Adrenal gland (tissue), 12 donors: ENCODE measurements around the gene NOVA2. TPM values are rescaled to one million over a fixed set of nuclear protein-coding genes. Genes with fewer than 3 reads are reported as not detected.

ENCODE experiments used
- DNase-seq, 7 donors: peaks; one replicate each; pipeline ENCODE4 v3.0.0-alpha.2; 2019 to 2020
- H3K27ac ChIP-seq, 5 donors: fragments of 200-600 bp; sonication (generic) in 4 of 5; 1 replicate in 3 of 5; 2 replicates in 2 of 5; pipeline versions ENCODE4 v1.5.1 to v1.8.0; 2016 to 2020; ENCODE audit warnings: mild to moderate bottlenecking in 1 of 5
- H3K27me3 ChIP-seq: fragments of 200-600 bp; 2 replicates; pipeline ENCODE4 v1.8.0; 2021
- H3K36me3 ChIP-seq, 2 donors: fragments of 200-600 bp; replicated peaks in 1 of 2; 1 replicate in 1 of 2; 2 replicates in 1 of 2; pipeline versions ENCODE4 v1.5.1 to v1.8.0; 2018 to 2022
- H3K4me1 ChIP-seq, 2 donors: fragments of 200-600 bp; replicated peaks in 1 of 2; 1 replicate in 1 of 2; 2 replicates in 1 of 2; pipeline versions ENCODE4 v1.5.1 to v1.8.0; 2018 to 2021
- H3K4me3 ChIP-seq, 4 donors: fragments of 200-600 bp; sonication (generic) in 3 of 4; one replicate each; pipeline ENCODE4 v1.5.1; 2016 to 2018
- H3K9me3 ChIP-seq, 3 donors: fragments of 200-600 bp; sonication (generic) in 1 of 3; replicated peaks in 1 of 3; 1 replicate in 2 of 3; 2 replicates in 1 of 3; pipeline versions ENCODE4 v1.5.1 to v1.8.0; 2016 to 2021
- CTCF ChIP-seq, 6 experiments: fragments of 450-650 bp in 4 of 6; fragments of 200-600 bp in 2 of 6; sonication (generic) in 1 of 6; IDR thresholded peaks; 1 replicate in 5 of 6; 2 replicates in 1 of 6; pipeline versions ENCODE4 v1.5.1 to v1.8.0; 2016 to 2021; ENCODE audit warnings: antibody characterized with exemption in 6 of 6, mild to moderate bottlenecking in 2 of 6, moderate library complexity in 1 of 6
- POLR2A ChIP-seq, 2 donors: fragments of 450-650 bp; IDR thresholded peaks; one replicate each; pipeline ENCODE4 v1.6.1; 2017; ENCODE audit warnings: antibody characterized with exemption in 2 of 2, mild to moderate bottlenecking in 2 of 2, moderate library complexity in 1 of 2
- WGBS, 4 donors: extraction: QIAGEN DNeasy Blood & Tissue Kit in 2 of 4; methylation state at CpG; one replicate each; pipeline versions ENCODE4 v1.1.5 to v1.1.7; 2013 to 2017; 5-methylcytosine and 5-hydroxymethylcytosine counted together
- intact Hi-C, 2 donors: fragments of 100-400 bp; cut with DNase I; formaldehyde crosslinking; loops; one replicate each; pipeline versions ENCODE4 v1.14.1 to v1.15.0; 2022 to 2023
- microRNA counts, 2 donors: library from miRNA; unstranded; fragments of <30 nt; microRNA quantifications; one replicate each; lab custom pipeline; 2016
- microRNA-seq, 3 donors: library from miRNA; unstranded; fragments of <30 nt; microRNA quantifications; one replicate each; pipeline ENCODE4, GENCODE V29; 2017 to 2020
- polyA plus RNA-seq, 3 donors: library from polyadenylated mRNA; stranded (reverse); fragments of 200-250 nt in 2 of 3; fragments of 350-450 nt in 1 of 3; fragmentation: Illumina TruSeq in 1 of 3; extraction: RNeasy Lipid Tissue Mini Kit (QIAGEN cat#74804) in 1 of 3; gene quantifications; one replicate each; pipeline ENCODE4 v1.2.3, GENCODE V29; 2013 to 2014
- small RNA-seq, 2 donors: library from RNA; depleted of rRNA; stranded (forward); fragments of <200 nt; gene quantifications; one replicate each; pipeline ENCODE3, GENCODE V24; 2016
- total RNA-seq, 9 donors: library from RNA; depleted of rRNA in 4 of 9; stranded (reverse); fragments of >200 nt in 4 of 9; fragments of 120-200 nt in 1 of 9; fragmentation: NEBNext Ultra II Directional in 1 of 9; extraction: Animal tissue kit (Norgen Biotek cat#: 25700) in 1 of 9; gene quantifications; one replicate each; pipeline versions ENCODE4 v1.1.0 to v1.2.4, GENCODE V29; 2013 to 2023
- donor health status: healthy with polysubstance abuse.
- donor health status: Bipolar disorder and iron deficiency.
- donor health status: DM: yes; HTN: yes; CAD: no.
- donor health status: DM: no; HTN: no; CAD: no.
- donor health status: DM: no; HTN: no; CAD: no.
- donor health status: DM: yes; HTN: yes; CAD: no.

The NOVA2 gene
- total and polyA plus RNA-seq, 12 donors, result 0.54 to 10.8 (median 2.4) TPM

- intact Hi-C loops, result no loop called here
Observed at GRCh38 chr19:45885556-45886426, 87.9 kb downstream of the NOVA2 start, which contains the start of gene IRF2BP1. IRF2BP1 (minus strand) TSS chr19:45886141; CDS start chr19:45885774, 367 bp downstream.

GRCh38 chr19:45884682-45885555, 88.7 kb downstream of the NOVA2 start:
- no peaks in the 10 kb centered on the region for H3K27me3 ChIP-seq
- DNase-seq, result peak in 2 of 7 donors; percentile 47 to 52
- H3K36me3 ChIP-seq, result peaks cover 0 to 11% of the 10 kb centered on the region in 2 donors
- WGBS, 4 donors, result 59 to 86% (median 70%) methylated on average over 33 to 72 of the region's 72 CpGs
- H3K9me3 ChIP-seq, result no peaks in the 10 kb centered on the region
- intact Hi-C loops, result loop anchor here in 1 of 2 donors (5.0 kb wide), 1 partner anchor 68 kb away; the partner anchor contains the start of gene RSPH6A
- peak overlapping the region in 3 of 4 donors; percentile 48 to 81 (median 78) for H3K4me3 ChIP-seq
- peak overlapping the region in 4 of 5 donors; percentile 88 to 92 (median 90) for H3K27ac ChIP-seq
- peaks cover 4 to 41% of the 10 kb centered on the region in 2 donors for H3K4me1 ChIP-seq
- TF ChIP-seq POLR2A (IDR thresholded peaks at IDR 0.05) (no peak), CTCF (IDR thresholded peaks at IDR 0.05) (no peak)

More at GRCh38 chr19:45885556-45886426, 87.9 kb downstream of the NOVA2 start, which contains the start of gene IRF2BP1:
- peak within 1 kb of the TSS in 3 of 4 donors; percentile 53 to 81 (median 78) for H3K4me3 ChIP-seq
- H3K27me3 ChIP-seq, result no peaks in the 10 kb centered on the region
- 0 to 1% (median 0%) methylated on average over 21 to 107 of the region's 107 CpGs for WGBS, 4 donors
- H3K4me1 ChIP-seq, result peaks cover 4 to 41% of the 10 kb centered on the region in 2 donors
- H3K9me3 ChIP-seq, result no peaks in the 10 kb centered on the region
- H3K27ac ChIP-seq, result peak within 1 kb of the TSS; percentile 64 to 92 (median 88)
- TF ChIP-seq CTCF (IDR thresholded peaks at IDR 0.05), result no peak
- TF ChIP-seq POLR2A (IDR thresholded peaks at IDR 0.05), result peak; percentile 69 to 90
- H3K36me3 ChIP-seq, result peaks cover 0 to 15% of the 10 kb centered on the region in 2 donors
- DNase-seq, result peak; percentile 93 to 96 (median 95)

- intact Hi-C loops, result loop anchor here in 1 of 2 donors (5.0 kb wide), 1 partner anchor 67 kb away; the partner anchor contains the start of gene RSPH6A
- H3K27ac ChIP-seq, result no peak overlapping the region
Observed at GRCh38 chr19:45883881-45884681, 89.6 kb downstream of the NOVA2 start.

More at GRCh38 chr19:45883881-45884681, 89.6 kb downstream of the NOVA2 start:
- Histone ChIP-seq H3K4me1 (peaks cover 4 to 41% of the 10 kb centered on the region in 2 donors), H3K27me3 (no peaks in the 10 kb centered on the region), H3K36me3 (peaks cover 0 to 9% of the 10 kb centered on the region in 2 donors), H3K9me3 (no peaks in the 10 kb centered on the region), H3K4me3 (no peak overlapping the region)
- DNase-seq, result peak in 1 of 7 donors; percentile 43
- WGBS, 4 donors, result 73 to 86% (median 83%) methylated on average over 5 to 57 of the region's 57 CpGs
- no peak for TF ChIP-seq POLR2A (IDR thresholded peaks at IDR 0.05)

MicroRNAs within 50 kb of the gene (microRNA counts, 767-probe panel; counts per million panel counts)
- microRNA hsa-miR-769-3p (lab: Ali Mortazavi, UCI), result 0 counts per million in 2 donors
- 0 to 2,137 counts per million in 2 donors for microRNA hsa-miR-769-5p (lab: Ali Mortazavi, UCI)

Small RNAs within 50 kb of the gene (microRNA-seq; reads per million reads assigned to microRNA genes)
- 80.9 to 176 (median 111) reads per million in 3 donors for gene MIR769

Small RNAs within 50 kb of the gene (small RNA-seq; reads per million reads assigned to genes)
- 87.3 to 105 reads per million in 2 donors for gene MIR769

Other genes starting within 250 kb of the NOVA2 start
- gene FBXO46, start 243.0 kb downstream of the NOVA2 start, total RNA-seq, result 10 to 100 TPM in 7 of 9 donors, 1 to 10 TPM in 2; 5.2 to 25.6 (median 11.6) TPM
- 10 to 100 TPM in 1 of 3 donors, 1 to 10 TPM in 2; 3.2 to 19.5 (median 9.1) TPM for gene FBXO46, start 243.0 kb downstream of the NOVA2 start, polyA plus RNA-seq
- under 1 TPM in 1 of 9 donors, not detected in 8; 0.06 TPM for gene MEIOSIN, start 240.4 kb downstream of the NOVA2 start, total RNA-seq
- under 1 TPM in 2 of 3 donors, not detected in 1; 0.03 to 0.05 TPM for gene MEIOSIN, start 240.4 kb downstream of the NOVA2 start, polyA plus RNA-seq
- gene SIX5, start 204.6 kb downstream of the NOVA2 start, total RNA-seq, result 10 to 100 TPM in 8 of 9 donors, 1 to 10 TPM in 1; 7.5 to 67.6 (median 24.4) TPM
- 10 to 100 TPM in 2 of 3 donors, 1 to 10 TPM in 1; 6.2 to 69.1 (median 32.9) TPM for gene SIX5, start 204.6 kb downstream of the NOVA2 start, polyA plus RNA-seq
- 100 to 1,000 TPM in 6 of 9 donors, 10 to 100 TPM in 3; 89.1 to 197 (median 121) TPM for gene DMPK, start 191.4 kb downstream of the NOVA2 start, total RNA-seq
- gene DMPK, start 191.4 kb downstream of the NOVA2 start, polyA plus RNA-seq, result 100 to 1,000 TPM in 2 of 3 donors, 10 to 100 TPM in 1; 76.8 to 748 (median 185) TPM
- gene DMWD, start 181.0 kb downstream of the NOVA2 start, total RNA-seq, result 10 to 100 TPM; 13.2 to 59.5 (median 35.5) TPM
- gene DMWD, start 181.0 kb downstream of the NOVA2 start, polyA plus RNA-seq, result 10 to 100 TPM; 14.2 to 91.5 (median 16.7) TPM
- under 1 TPM in 3 of 9 donors, not detected in 6; 0.06 to 0.17 (median 0.14) TPM for gene RSPH6A, start 158.6 kb downstream of the NOVA2 start, total RNA-seq
- under 1 TPM in 1 of 3 donors, not detected in 2; 0.24 TPM for gene RSPH6A, start 158.6 kb downstream of the NOVA2 start, polyA plus RNA-seq
- 10 to 100 TPM; 32.2 to 64.8 (median 46.5) TPM for gene SYMPK, start 110.7 kb downstream of the NOVA2 start, total RNA-seq
- gene SYMPK, start 110.7 kb downstream of the NOVA2 start, polyA plus RNA-seq, result 100 to 1,000 TPM in 2 of 3 donors, 10 to 100 TPM in 1; 44.5 to 313 (median 127) TPM
- under 1 TPM in 1 of 9 donors, not detected in 8; 0.94 TPM for gene FOXA3, start 109.5 kb downstream of the NOVA2 start, total RNA-seq
- gene FOXA3, start 109.5 kb downstream of the NOVA2 start, polyA plus RNA-seq, result under 1 TPM in 1 of 3 donors, not detected in 2; 0.03 TPM
- gene IRF2BP1, start 87.7 kb downstream of the NOVA2 start, total RNA-seq, result 10 to 100 TPM; 18.3 to 57.0 (median 37.6) TPM
- gene IRF2BP1, start 87.7 kb downstream of the NOVA2 start, polyA plus RNA-seq, result 10 to 100 TPM in 2 of 3 donors, 1 to 10 TPM in 1; 3.8 to 23.0 (median 18.3) TPM
- gene MYPOP, start 71.3 kb downstream of the NOVA2 start, total RNA-seq, result 10 to 100 TPM in 1 of 9 donors, 1 to 10 TPM in 8; 2.1 to 14.3 (median 7.2) TPM
- 10 to 100 TPM in 1 of 3 donors, 1 to 10 TPM in 2; 5.4 to 10.1 (median 6.6) TPM for gene MYPOP, start 71.3 kb downstream of the NOVA2 start, polyA plus RNA-seq
- not detected for gene NANOS2, start 59.1 kb downstream of the NOVA2 start, total RNA-seq
- gene NANOS2, start 59.1 kb downstream of the NOVA2 start, polyA plus RNA-seq, result not detected
- gene CCDC61, start 21.6 kb upstream of the NOVA2 start, total RNA-seq, result 10 to 100 TPM in 6 of 9 donors, 1 to 10 TPM in 3; 3.3 to 29.6 (median 14.0) TPM
- gene CCDC61, start 21.6 kb upstream of the NOVA2 start, polyA plus RNA-seq, result 10 to 100 TPM in 2 of 3 donors, 1 to 10 TPM in 1; 2.8 to 45.9 (median 24.3) TPM
- gene PGLYRP1, start 49.2 kb upstream of the NOVA2 start, total RNA-seq, result under 1 TPM in 1 of 9 donors, not detected in 8; 0.17 TPM
- gene PGLYRP1, start 49.2 kb upstream of the NOVA2 start, polyA plus RNA-seq, result under 1 TPM in 1 of 3 donors, not detected in 2; 0.17 TPM
- under 1 TPM in 3 of 9 donors, not detected in 6; 0.11 to 0.44 (median 0.34) TPM for gene IGFL4, start 67.1 kb upstream of the NOVA2 start, total RNA-seq
- gene IGFL4, start 67.1 kb upstream of the NOVA2 start, polyA plus RNA-seq, result 1 to 10 TPM in 1 of 3 donors, under 1 TPM in 2; 0.20 to 1.7 (median 0.24) TPM
- gene IGFL3, start 150.8 kb upstream of the NOVA2 start, total RNA-seq, result not detected
- gene IGFL3, start 150.8 kb upstream of the NOVA2 start, polyA plus RNA-seq, result not detected
- gene IGFL2, start 174.4 kb upstream of the NOVA2 start, total RNA-seq, result under 1 TPM in 1 of 9 donors, not detected in 8; 0.11 TPM
- not detected for gene IGFL2, start 174.4 kb upstream of the NOVA2 start, polyA plus RNA-seq